ENCODE results near the gene PTP4A1. TPM values are rescaled to one million over a fixed set of nuclear protein-coding genes. Genes with fewer than 3 reads are reported as not detected.
"Not testable (repeated sequence)": the region's sequence is repeated elsewhere in the genome, so short reads cannot be mapped to it uniquely, and the experiment has no call there.

PTP4A1 gene
- 70.9 TPM for polyA plus RNA-seq (ENCODE audit: insufficient read length)
- long read RNA-seq, donor 1, transcript PTP4A1-203 (5 exons, 2,203 nt): major isoform, 11 of 11 reads
- long read RNA-seq, donor 1, partial matches to known transcripts: 0 of 11 reads
- long read RNA-seq, donor 1, other reads (novel, unspliced or antisense): 0 of 11 reads
- long read RNA-seq, donor 2, transcript PTP4A1-203 (5 exons, 2,203 nt): major isoform, 8 of 25 reads
- long read RNA-seq, donor 2, partial matches to known transcripts: 17 of 25 reads
- long read RNA-seq, donor 2, other reads (novel, unspliced or antisense): 0 of 25 reads
- long read RNA-seq, donor 3, transcript PTP4A1-203 (5 exons, 2,203 nt): major isoform, 7 of 7 reads
- long read RNA-seq, donor 3, partial matches to known transcripts: 0 of 7 reads
- long read RNA-seq, donor 3, other reads (novel, unspliced or antisense): 0 of 7 reads
- long read RNA-seq, donor 4, partial matches to known transcripts: 0 of 1 reads
- long read RNA-seq, donor 4, other reads (novel, unspliced or antisense): 0 of 1 reads
- long read RNA-seq, donor 5, partial matches to known transcripts: 0 of 4 reads
- long read RNA-seq, donor 5, other reads (novel, unspliced or antisense): 0 of 4 reads
- long read RNA-seq, donor 6, transcript PTP4A1-203 (5 exons, 2,203 nt): major isoform, 13 of 13 reads
- long read RNA-seq, donor 6, partial matches to known transcripts: 0 of 13 reads
- long read RNA-seq, donor 6, other reads (novel, unspliced or antisense): 0 of 13 reads
- long read RNA-seq, donor 7, transcript PTP4A1-203 (5 exons, 2,203 nt): major isoform, 7 of 22 reads
- long read RNA-seq, donor 7, partial matches to known transcripts: 15 of 22 reads
- long read RNA-seq, donor 7, other reads (novel, unspliced or antisense): 0 of 22 reads
- long read RNA-seq, donor 8, partial matches to known transcripts: 0 of 1 reads
- long read RNA-seq, donor 8, other reads (novel, unspliced or antisense): 0 of 1 reads

- DNase-seq: peak; percentile 96
Observed at GRCh38 chr6:63572044-63572746, at the start of gene PTP4A1, which contains the start of gene LOC128125822. Gene PTP4A1 (plus strand): TSS chr6:63572480. CDS start chr6:63576881, 4,401 bp downstream. Gene LOC128125822 (plus strand): TSS chr6:63572480.

GRCh38 chr6:63522911-63523287 lies 49.4 kb upstream of the PTP4A1 start:
- DNase-seq: not testable (repeated sequence)

GRCh38 chr6:63523630-63524029 lies 48.6 kb upstream of the PTP4A1 start:
- no peak for DNase-seq

GRCh38 chr6:63525186-63525878 lies 46.9 kb upstream of the PTP4A1 start:
- DNase-seq: no peak

- DNase-seq: no peak
Observed at GRCh38 chr6:63526931-63527330, 45.3 kb upstream of the PTP4A1 start.

GRCh38 chr6:63527658-63528514 lies 44.4 kb upstream of the PTP4A1 start:
- no peak for DNase-seq

- DNase-seq: no peak
Observed at GRCh38 chr6:63529498-63529897, 42.8 kb upstream of the PTP4A1 start.

- DNase-seq: no peak
Observed at GRCh38 chr6:63530182-63530581, 42.1 kb upstream of the PTP4A1 start.

- no peak for DNase-seq
Observed at GRCh38 chr6:63530991-63531390, 41.3 kb upstream of the PTP4A1 start.

- no peak for DNase-seq
Observed at GRCh38 chr6:63533026-63533425, 39.3 kb upstream of the PTP4A1 start.

GRCh38 chr6:63533952-63534351 lies 38.3 kb upstream of the PTP4A1 start:
- no peak for DNase-seq

- no peak for DNase-seq
Observed at GRCh38 chr6:63537201-63537958, 34.9 kb upstream of the PTP4A1 start.

- no peak for DNase-seq
Observed at GRCh38 chr6:63537959-63538300, 34.4 kb upstream of the PTP4A1 start.

- DNase-seq: no peak
Observed at GRCh38 chr6:63538550-63538949, 33.7 kb upstream of the PTP4A1 start.

GRCh38 chr6:63543001-63543400 lies 29.3 kb upstream of the PTP4A1 start:
- DNase-seq: no peak

GRCh38 chr6:63543982-63544381 lies 28.3 kb upstream of the PTP4A1 start:
- DNase-seq: no peak

GRCh38 chr6:63546236-63546635 lies 26.0 kb upstream of the PTP4A1 start:
- DNase-seq: no peak

- DNase-seq: no peak
Observed at GRCh38 chr6:63546697-63547096, 25.6 kb upstream of the PTP4A1 start.

GRCh38 chr6:63549076-63549475 lies 23.2 kb upstream of the PTP4A1 start:
- no peak for DNase-seq

GRCh38 chr6:63553208-63553607 lies 19.1 kb upstream of the PTP4A1 start:
- DNase-seq: no peak
